Endodermal cell (in vitro differentiated cells): Measurements from ENCODE around the gene RBM5. TPM values are rescaled to one million over a fixed set of nuclear protein-coding genes. Genes with fewer than 3 reads are reported as not detected.

Experiments used
- DNase-seq: peaks from one replicate; pipeline ENCODE4 v3.0.0-alpha.2; 2017
- H3K27ac ChIP-seq: 2 replicates; pipeline ENCODE4 v1.5.1; 2013; ENCODE audit warnings: mild to moderate bottlenecking, low read depth, low read length, moderate library complexity
- H3K27me3 ChIP-seq: 2 replicates; pipeline ENCODE4 v1.6.1; 2013; ENCODE audit warnings: mild to moderate bottlenecking, low read length, moderate library complexity; ENCODE audit not compliant: insufficient read depth, control insufficient read depth, poor library complexity, severe bottlenecking
- H3K36me3 ChIP-seq: 2 replicates; pipeline ENCODE4 v1.7.0; 2013; ENCODE audit warnings: mild to moderate bottlenecking, low read length, moderate library complexity; ENCODE audit not compliant: control insufficient read depth, insufficient read depth
- H3K4me1 ChIP-seq: one replicate; pipeline ENCODE4 v1.7.0; 2013; ENCODE audit warnings: low read length; ENCODE audit not compliant: control insufficient read depth, insufficient read depth
- H3K4me3 ChIP-seq: 2 replicates; pipeline ENCODE4 v1.5.1; 2013; ENCODE audit warnings: mild to moderate bottlenecking, low read length, moderate library complexity
- H3K9ac ChIP-seq: 2 replicates; pipeline ENCODE4 v1.6.1; 2013; ENCODE audit warnings: mild to moderate bottlenecking, low read length, moderate library complexity; ENCODE audit not compliant: poor library complexity, severe bottlenecking; ENCODE audit errors: extremely low read depth
- H3K9me3 ChIP-seq: 2 replicates; pipeline ENCODE4 v1.6.1; 2013; ENCODE audit warnings: mild to moderate bottlenecking, low read length, moderate library complexity; ENCODE audit not compliant: control insufficient read depth
- H3K27ac Mint-ChIP-seq: 2 replicates; pipeline ENCODE4 v1.8.0; 2020; ENCODE audit warnings: mixed read lengths
- H3K27me3 Mint-ChIP-seq: 2 replicates; pipeline ENCODE4 v1.8.0; 2021; ENCODE audit warnings: mild to moderate bottlenecking, mixed read lengths; ENCODE audit not compliant: insufficient read depth
- H3K36me3 Mint-ChIP-seq: 2 replicates; pipeline ENCODE4 v1.8.0; 2020; ENCODE audit warnings: low read depth, mixed read lengths
- H3K4me1 Mint-ChIP-seq: 2 replicates; pipeline ENCODE4 v1.8.0; 2020; ENCODE audit warnings: mixed read lengths
- H3K4me3 Mint-ChIP-seq: 2 replicates; pipeline ENCODE4 v1.8.0; 2020; ENCODE audit warnings: mild to moderate bottlenecking, moderate library complexity, mixed read lengths
- H3K9me3 Mint-ChIP-seq: 2 replicates; pipeline ENCODE4 v1.8.0; 2020; ENCODE audit warnings: mild to moderate bottlenecking, mixed read lengths
- WGBS, 2 experiments: methylation state at CpG; one replicate each; pipeline versions ENCODE4 v1.1.5 to v1.1.7; 2013; ENCODE audit warnings: missing lambda C conversion rate in 2 of 2, mixed read lengths in 1 of 2; ENCODE audit not compliant: insufficient coverage in 1 of 2, insufficient read length in 1 of 2; 5-methylcytosine and 5-hydroxymethylcytosine counted together
- total RNA-seq, 2 donors: library from RNA; stranded (reverse); fragmentation: NEBNext Ultra II Directional in 1 of 2; extraction: Animal tissue kit (Norgen Biotek cat#: 25700) in 1 of 2; gene quantifications; 2 replicates in 1 of 2; 3 replicates in 1 of 2; pipeline ENCODE4 v1.2.1, GENCODE V29; 2021
- TF ChIP-seq, protein P1 (sequence below): fragments of 200-600 bp; sonication (generic); conservative IDR thresholded peaks from 2 replicates; pipeline ENCODE4 v1.5.0; 2021; ENCODE audit warnings: antibody characterized with exemption, mild to moderate bottlenecking

RBM5 gene
- total RNA-seq, 2 donors from 2014 or later: 153 to 166 TPM

DNA sequence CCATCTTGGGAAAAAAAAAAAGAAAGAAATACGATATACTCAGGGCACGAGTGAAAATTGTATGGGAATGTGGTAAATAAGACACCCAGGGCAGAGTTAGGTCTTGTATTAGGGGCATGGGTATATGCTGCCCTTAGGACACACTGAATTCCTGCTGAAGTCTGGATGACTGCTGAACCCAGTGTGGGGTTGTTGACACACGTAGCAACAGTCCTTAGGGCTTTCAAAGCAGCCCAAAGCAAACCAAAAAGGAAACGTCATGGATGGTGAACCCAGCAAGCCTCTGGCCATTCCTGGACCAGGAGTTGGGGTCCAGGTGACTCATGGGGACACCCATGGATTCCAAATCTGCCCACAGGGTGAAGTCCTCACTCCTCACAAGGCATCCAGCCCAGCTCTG is 39.3 kb downstream of the RBM5 start:
- no peaks in the 10 kb centered on the region for H3K36me3 Mint-ChIP-seq
- 87 to 89% methylated on average over 2 to 4 of the region's 4 CpGs for WGBS, 2 experiments
- peaks cover 28% of the 10 kb centered on the region for H3K4me1 ChIP-seq
- H3K9me3 Mint-ChIP-seq: no peaks in the 10 kb centered on the region
- peaks cover 31% of the 10 kb centered on the region for H3K4me1 Mint-ChIP-seq
- no peaks in the 10 kb centered on the region for H3K9me3 ChIP-seq
- no peak for DNase-seq
- no peaks in the 10 kb centered on the region for H3K36me3 ChIP-seq
- H3K27me3 ChIP-seq: no peaks in the 10 kb centered on the region
- no peak overlapping the region for H3K27ac Mint-ChIP-seq
- TF ChIP-seq, protein P1, sequence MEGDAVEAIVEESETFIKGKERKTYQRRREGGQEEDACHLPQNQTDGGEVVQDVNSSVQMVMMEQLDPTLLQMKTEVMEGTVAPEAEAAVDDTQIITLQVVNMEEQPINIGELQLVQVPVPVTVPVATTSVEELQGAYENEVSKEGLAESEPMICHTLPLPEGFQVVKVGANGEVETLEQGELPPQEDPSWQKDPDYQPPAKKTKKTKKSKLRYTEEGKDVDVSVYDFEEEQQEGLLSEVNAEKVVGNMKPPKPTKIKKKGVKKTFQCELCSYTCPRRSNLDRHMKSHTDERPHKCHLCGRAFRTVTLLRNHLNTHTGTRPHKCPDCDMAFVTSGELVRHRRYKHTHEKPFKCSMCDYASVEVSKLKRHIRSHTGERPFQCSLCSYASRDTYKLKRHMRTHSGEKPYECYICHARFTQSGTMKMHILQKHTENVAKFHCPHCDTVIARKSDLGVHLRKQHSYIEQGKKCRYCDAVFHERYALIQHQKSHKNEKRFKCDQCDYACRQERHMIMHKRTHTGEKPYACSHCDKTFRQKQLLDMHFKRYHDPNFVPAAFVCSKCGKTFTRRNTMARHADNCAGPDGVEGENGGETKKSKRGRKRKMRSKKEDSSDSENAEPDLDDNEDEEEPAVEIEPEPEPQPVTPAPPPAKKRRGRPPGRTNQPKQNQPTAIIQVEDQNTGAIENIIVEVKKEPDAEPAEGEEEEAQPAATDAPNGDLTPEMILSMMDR: no peak
- H3K4me3 Mint-ChIP-seq: no peak overlapping the region
- no peak overlapping the region for H3K4me3 ChIP-seq
- H3K27me3 Mint-ChIP-seq: no peaks in the 10 kb centered on the region
- H3K27ac ChIP-seq: no peak overlapping the region
- no peak overlapping the region for H3K9ac ChIP-seq

GRCh38 chr3:50130436-50130835 is 41.7 kb downstream of the RBM5 start:
- H3K36me3 ChIP-seq: no peaks in the 10 kb centered on the region
- Mint-ChIP-seq H3K4me1 (peaks cover 32% of the 10 kb centered on the region), H3K9me3 (no peaks in the 10 kb centered on the region), H3K27me3 (no peaks in the 10 kb centered on the region), H3K36me3 (no peaks in the 10 kb centered on the region), H3K4me3 (no peak overlapping the region), H3K27ac (no peak overlapping the region)
- H3K4me1 ChIP-seq: peaks cover 30% of the 10 kb centered on the region
- no peaks in the 10 kb centered on the region for H3K27me3 ChIP-seq
- H3K27ac ChIP-seq: no peak overlapping the region
- no peak overlapping the region for H3K9ac ChIP-seq
- peak; percentile 58 for DNase-seq
- no peak overlapping the region for H3K4me3 ChIP-seq
- 71 to 98% methylated on average over 1 to 2 of the region's 2 CpGs for WGBS, 2 experiments
- TF ChIP-seq, protein P1: no peak
- no peaks in the 10 kb centered on the region for H3K9me3 ChIP-seq

DNA sequence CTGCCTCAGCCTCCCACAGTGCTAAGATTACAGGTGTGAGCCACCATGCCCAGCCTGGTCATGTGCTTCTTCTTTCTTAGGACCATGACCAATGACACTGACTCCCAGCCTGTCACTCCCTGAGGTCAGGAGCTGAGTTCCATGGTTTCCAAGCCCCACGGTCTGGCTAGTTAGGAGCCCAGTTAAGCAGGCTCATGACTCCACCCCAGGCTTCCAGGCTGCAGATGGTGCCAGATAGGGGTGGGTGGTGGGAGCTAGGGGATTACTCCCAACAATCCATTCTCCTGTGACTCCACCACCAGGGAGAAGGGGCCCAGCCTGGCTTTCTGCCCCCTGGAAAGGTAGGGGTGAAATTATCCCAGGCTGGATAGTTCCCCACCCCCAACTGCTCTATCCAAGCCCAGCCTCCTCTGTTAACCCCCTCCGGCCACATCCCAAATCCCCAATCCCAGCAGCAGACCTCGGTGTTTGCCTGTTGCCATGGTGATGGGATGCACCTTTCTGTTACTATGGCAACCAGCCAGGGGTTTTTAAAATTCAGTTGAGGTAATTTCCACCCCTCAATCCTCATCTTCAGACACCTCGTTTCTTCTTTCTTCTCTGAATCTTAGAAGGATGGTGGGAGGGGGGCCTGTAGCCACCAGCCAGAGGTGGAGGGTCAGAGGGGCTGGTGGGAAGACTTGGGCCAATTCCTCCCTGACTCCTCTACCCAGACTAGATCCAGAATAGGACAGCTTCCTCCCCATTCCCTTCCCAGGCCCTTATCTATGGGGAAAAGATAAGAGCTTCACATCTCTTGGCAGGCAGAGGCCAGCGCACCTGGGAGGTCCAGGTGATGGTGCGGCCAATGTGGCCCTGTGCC is 43.9 kb downstream of the RBM5 start:
- Histone ChIP-seq H3K27ac (peak overlapping the region; percentile 32), H3K4me1 (peaks cover 19% of the 10 kb centered on the region), H3K36me3 (no peaks in the 10 kb centered on the region), H3K4me3 (no peak overlapping the region), H3K27me3 (no peaks in the 10 kb centered on the region), H3K9me3 (no peaks in the 10 kb centered on the region), H3K9ac (peak overlapping the region; percentile 41)
- no peaks in the 10 kb centered on the region for H3K9me3 Mint-ChIP-seq
- 60 to 70% methylated on average over 1 to 5 of the region's 6 CpGs for whole genome bisulfite sequencing, 2 experiments
- DNase-seq: peak; percentile 74
- no peaks in the 10 kb centered on the region for H3K27me3 Mint-ChIP-seq
- peaks cover 26% of the 10 kb centered on the region for H3K4me1 Mint-ChIP-seq
- no peaks in the 10 kb centered on the region for H3K36me3 Mint-ChIP-seq
- H3K4me3 Mint-ChIP-seq: no peak overlapping the region
- TF ChIP-seq, protein P1: no peak
- peak overlapping the region; percentile 95 for H3K27ac Mint-ChIP-seq
